NCI-H345 treated with DMSO at 0.1 percent for 48 hours (cell line): ENCODE measurements around the gene ZBED1.
"Not testable (repeated sequence)": the region's sequence is repeated elsewhere in the genome, so short reads cannot be mapped to it uniquely, and the experiment has no call there.

Experiments
- DNase-seq: peaks from one replicate; lab custom pipeline; 2025; ENCODE audit not compliant: unreplicated experiment; lab: John Stamatoyannopoulos, UW

ZBED1 gene

DNA sequence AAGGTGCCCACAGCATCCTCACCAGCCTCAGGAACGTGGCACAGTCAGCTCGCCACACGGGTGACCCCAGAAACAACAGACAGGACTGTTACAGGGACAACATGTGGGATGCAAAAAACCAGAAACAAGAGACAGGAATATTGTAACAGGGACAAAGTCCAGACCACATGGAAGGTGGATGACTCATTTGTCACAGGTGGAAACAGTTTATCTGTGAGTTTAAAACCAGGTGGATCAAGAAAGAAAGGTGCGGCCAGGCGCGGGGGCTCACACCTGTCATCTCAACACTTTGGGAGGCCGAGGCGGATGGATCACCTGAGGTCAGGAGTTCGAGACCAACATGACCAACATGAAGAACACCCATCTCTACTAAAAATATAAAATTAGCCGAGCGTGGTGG, 23.5 kb downstream of the ZBED1 start:
- DNase-seq, result not testable (repeated sequence)

- no peak for DNase-seq
These were observed 25.6 kb downstream of the ZBED1 start for GRCh38 chrX:2474963-2475726.

DNA sequence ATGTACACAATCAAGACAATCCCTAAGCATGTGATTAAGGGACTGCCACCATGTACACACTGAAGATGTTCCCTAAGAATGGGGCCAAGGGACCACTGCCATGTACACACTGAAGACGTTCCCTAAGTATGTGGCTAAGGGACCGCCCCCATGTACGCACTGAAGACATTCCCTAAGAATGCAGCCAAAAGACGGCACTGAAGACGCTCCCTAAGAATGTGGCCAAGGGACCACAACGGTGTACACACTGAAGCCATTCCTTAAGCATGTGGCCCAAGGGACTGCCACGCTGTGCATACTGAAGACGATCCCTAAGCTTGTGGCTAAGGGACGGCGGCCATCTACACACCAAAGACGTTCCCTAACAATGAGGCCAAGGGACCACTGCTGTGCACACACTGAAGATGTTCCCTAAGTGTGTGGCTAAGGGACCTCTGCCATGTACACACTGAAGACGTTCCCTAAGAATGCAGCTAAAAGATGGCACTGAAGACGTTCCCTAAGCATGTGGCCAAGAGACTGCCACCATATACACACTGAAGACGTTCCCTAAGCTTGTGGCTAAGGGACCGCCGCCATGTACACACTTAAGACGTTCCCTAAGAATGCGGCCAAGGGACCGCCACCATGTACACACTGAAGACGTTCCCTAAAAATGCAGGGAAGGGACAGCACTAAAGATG, 26.4 kb downstream of the ZBED1 start:
- DNase-seq, result no peak

GRCh38 chrX:2473064-2473463, 27.7 kb downstream of the ZBED1 start:
- not testable (repeated sequence) for DNase-seq

DNA sequence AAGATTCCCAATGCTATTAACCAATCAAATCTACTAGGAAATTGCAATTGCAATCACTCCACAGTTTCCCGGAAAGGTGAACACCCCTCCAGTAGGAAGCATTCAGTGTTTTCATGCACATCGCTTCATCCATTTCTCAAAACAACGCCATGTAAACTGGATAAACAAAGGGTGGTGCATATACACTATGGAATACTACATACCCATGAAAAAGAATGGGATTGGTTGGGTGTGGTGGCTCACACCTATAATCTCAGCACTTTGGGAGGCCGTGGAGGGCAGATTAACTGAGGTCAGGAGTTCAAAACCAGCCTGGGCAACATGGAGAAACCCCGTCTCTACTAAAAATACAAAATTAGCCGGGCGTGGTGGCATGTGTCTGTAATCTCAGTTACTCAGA, 29.1 kb downstream of the ZBED1 start:
- no peak for DNase-seq

DNA sequence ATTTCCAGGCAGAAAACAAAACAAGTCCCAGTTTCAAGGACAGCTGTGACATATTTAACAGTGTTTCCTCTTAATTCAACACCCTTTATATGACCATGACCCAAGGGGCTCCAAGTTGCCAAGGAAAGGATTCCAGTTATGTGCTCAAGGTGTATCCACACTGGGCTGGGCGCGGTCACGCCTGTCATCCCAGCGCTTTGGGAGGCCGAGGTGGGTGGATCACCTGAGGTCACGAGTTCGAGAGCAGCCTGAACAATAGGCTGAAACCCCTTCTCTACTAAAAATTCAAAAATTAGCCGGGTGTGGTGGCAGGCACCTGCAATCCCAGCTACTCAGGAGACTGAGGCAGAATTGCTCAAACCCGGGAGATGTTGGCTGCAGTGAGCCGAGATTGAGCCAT, 29.6 kb downstream of the ZBED1 start:
- DNase-seq, result not testable (repeated sequence)

DNA sequence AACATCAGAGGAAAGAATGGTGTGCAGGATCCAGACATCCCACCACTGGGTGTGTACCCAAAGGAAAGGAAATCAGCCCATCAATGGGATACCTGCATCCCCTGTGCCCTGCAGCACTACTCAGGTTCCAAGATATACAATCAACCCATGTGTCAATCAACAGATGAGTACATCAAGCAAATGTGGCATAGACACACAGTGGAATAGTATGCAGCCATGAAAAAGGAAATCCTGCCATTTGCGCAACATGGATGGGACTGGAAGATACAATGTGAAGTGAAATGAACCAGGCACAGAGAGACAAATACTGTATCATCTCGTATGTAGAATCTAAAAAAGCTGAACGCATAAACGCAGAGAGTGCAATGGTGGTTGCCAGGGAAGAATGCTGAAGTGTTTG, 30.9 kb downstream of the ZBED1 start:
- not testable (repeated sequence) for DNase-seq

DNA sequence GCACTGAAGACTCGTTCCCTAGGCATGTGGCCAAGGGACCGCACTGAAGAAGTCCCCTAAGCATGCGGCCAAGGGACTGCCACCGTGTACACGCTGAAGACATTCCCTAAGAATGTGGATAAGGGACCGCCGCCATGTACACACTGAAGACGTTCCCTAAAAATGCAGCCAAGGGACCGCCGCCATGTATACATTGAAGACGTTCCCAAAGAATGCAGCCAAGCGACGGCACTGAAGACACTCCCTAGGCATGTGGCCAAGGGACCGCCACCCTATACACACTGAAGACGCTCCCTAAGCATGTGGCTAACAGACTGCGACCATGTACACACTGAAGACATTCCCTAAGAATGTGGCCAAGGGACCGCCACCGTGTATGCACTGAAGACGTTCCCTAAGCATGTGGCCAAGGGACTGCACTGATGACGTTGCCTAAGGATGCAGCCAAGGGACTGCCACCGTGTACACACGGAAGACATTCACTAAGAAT, 31.5 kb downstream of the ZBED1 start:
- no peak for DNase-seq

- DNase-seq, result no peak
These were observed 32.2 kb downstream of the ZBED1 start for GRCh38 chrX:2468261-2469195.

DNA sequence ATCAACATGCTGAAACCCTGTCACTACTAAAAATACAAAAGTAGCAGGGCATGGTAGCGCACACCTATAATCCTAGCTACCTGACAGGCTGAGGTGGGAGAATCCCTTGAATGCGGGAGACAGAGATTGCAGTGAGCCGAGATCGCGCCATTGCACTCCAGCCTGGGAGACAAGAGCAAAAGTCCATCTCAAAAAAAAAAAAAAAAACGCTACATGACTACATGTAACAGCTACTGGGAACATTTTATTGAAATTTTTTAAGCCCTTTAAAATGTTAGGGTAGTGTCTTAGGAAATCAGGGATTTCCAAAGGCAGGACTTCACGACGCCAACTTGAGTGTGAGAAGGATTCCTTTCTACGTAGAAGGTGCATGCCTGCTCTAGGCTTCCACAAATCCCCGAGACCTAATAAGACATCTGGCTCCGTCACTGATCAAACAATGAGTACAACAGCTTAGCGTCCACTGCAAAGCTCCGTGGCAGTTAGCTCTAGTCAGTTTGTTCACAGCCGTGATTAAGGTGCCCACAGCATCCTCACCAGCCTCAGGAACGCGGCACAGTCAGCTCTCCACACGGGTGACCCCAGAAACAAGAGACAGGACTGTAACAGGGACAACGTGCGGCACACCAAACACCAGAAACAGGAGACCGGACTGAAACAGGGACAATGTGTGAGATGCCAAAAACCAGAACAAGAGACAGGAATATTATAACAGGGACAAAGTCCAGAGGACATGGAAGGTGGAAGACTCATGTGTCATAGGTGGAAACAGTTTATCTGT, 33.7 kb downstream of the ZBED1 start:
- DNase-seq, result no peak

DNA sequence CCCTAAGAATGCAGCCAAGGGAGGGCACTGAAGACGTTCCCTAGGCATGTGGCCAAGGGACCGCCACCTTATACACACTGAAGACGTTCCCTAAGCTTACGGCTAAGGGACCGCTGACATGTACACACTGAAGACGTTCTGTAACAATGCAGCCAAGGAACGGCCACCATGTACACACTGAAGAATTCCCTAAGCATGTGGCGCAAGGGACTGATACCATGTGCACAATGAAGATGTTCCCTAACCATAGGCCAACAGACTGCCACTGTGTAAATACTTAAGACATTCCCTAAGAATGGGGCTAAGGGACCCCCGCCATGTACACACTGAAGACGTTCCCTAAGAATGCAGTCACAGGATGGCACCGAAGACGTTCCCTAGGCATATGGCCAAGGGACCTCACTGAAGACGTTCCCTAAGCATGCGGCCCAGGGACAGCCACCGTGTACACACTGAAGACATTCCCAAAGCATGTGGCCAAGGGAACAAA, 36.1 kb downstream of the ZBED1 start:
- no peak for DNase-seq

- no peak for DNase-seq
These were observed 36.7 kb downstream of the ZBED1 start for GRCh38 chrX:2463973-2464676.

DNA sequence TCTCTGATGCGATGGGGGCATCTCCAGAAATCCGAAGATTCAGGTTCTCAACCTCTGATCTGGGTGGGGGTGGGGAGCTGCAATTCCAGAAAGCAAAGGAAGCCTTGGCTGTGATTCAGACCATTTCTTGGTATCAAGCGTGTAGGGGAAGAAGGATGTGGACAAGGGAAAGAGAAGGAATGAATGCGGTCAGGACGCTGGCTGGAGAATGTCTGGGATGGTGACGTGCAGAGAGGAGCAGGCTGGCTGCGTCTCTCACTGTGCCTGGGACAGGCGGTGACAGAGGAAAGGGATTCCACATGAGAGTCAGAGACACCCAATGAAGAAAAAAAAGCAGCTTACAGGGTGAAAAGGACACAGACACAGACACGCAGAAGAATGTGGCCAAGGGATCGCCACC, 37.3 kb downstream of the ZBED1 start:
- not testable (repeated sequence) for DNase-seq

- no peak for DNase-seq
These were observed 38.0 kb downstream of the ZBED1 start for GRCh38 chrX:2462780-2463179.

DNA sequence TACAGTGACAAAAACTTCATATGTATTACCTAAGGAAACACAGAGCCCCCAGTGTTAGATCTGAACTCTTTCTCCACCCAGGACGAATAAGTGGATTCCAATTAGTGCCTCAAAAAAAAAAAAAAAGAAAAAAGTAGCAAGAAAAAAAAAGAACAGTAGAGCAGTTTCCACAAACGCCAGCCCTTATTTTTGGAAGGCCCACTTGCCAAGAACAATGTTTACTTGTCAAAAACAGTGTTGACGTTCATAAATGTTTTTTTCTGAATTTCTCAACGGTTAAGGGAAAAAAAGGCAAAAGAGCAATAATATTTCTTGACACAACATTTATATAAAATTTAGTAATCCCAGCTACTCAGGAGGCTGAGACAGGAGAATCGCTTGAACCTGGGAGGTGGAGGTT, 38.7 kb downstream of the ZBED1 start:
- no peak for DNase-seq

GRCh38 chrX:2461711-2462016, 39.1 kb downstream of the ZBED1 start:
- DNase-seq, result no peak

DNA sequence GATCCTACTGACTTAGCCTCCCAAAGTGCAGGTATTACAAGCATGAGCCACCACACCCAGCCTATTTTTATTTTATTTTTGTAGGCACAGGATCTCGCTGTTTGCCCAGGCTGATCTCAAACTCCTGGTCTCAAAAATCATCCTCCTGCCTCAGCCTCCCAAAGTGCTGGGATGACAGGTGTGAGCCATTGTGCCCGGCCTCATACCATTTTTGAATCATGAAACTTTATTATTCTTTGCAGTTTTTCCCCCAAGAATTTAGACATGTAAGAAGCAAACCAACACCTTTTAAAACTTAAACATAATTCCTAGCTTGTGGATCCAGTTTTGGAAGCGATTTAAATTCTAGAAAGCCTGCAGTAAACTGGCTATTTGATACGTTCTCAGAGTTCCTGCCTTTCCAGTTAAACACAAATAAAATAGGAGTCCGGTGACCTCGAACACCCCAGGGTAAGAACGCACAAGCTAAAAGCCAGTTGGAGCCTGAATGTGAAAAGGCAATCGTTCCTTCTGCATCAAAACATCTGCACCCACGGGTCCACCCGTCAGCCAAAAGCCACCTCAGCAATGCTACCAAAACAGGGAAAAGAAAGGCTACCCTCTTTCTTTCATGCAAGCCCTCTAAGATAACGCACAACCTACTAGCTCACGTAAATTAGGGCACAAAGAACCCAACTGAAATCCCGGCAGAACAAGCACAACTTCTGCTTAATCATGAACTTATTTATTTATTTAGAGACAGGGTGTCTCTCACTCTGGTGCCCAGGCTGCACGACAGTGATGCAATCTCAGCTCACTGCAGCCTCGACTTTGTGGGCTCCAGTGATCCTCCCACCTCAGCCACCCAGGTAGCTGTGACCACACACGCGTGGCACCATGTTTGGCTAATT, 39.7 kb downstream of the ZBED1 start:
- DNase-seq, result not testable (repeated sequence)

DNA sequence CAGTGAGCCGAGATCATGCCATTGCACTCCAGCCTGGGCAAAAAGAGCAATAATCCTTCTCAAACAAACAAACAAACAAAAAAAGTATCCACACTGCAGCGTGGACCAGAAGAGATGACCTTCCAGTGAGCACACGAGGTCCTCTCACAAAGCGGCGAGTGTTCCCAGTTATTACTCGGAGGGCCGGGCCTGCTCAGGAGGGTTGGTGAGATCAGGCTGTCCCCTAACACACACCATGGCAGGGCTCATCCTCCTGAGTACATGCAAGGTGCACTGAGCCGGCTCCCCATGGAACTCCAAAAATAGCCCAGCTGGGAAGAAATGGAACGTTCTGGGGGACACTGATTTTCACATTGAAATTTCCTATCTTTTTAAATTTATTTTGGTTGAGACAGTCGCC, 40.7 kb downstream of the ZBED1 start:
- not testable (repeated sequence) for DNase-seq

DNA sequence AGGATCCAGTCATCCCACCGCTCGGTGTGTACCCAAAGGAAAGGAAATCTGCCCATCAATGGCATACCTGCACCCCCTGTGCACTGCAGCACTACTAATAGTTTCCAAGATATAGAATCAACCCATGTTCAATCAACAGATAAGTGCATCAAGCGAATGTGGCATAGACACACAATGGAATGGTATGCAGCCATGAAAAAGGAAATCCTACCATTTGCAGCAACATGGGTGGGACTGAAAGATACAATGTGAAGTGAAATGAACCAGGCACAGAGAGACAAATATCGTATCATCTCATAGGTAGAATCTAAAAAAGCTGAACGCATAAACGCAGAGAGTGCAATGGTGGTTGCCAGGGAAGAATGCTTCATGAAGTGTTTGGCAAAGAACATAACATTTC, 42.5 kb downstream of the ZBED1 start:
- no peak for DNase-seq
